Brain microvascular endothelial cell (primary cell): ENCODE results near the gene TFIP11.

Experiments
- DNase-seq: peaks from one replicate; pipeline ENCODE4 v3.0.0-alpha.2; 2020
- H3K27ac ChIP-seq: fragments of 250-450 bp; sonication (Bioruptor Pico); 2 replicates; pipeline ENCODE4 v1.5.1; 2020; ENCODE audit warnings: mild to moderate bottlenecking, moderate library complexity
- H3K27me3 ChIP-seq: fragments of 250-450 bp; sonication (Bioruptor Pico); replicated peaks from 2 replicates; pipeline ENCODE4 v1.5.1; 2020; ENCODE audit warnings: mild to moderate bottlenecking
- H3K36me3 ChIP-seq: fragments of 250-450 bp; sonication (Bioruptor Pico); replicated peaks from 2 replicates; pipeline ENCODE4 v1.5.1; 2020; ENCODE audit warnings: mild to moderate bottlenecking
- H3K4me3 ChIP-seq: 2 replicates; pipeline ENCODE4 v1.5.1; 2011; ENCODE audit warnings: low read depth, mild to moderate bottlenecking, control low read depth, low read length, moderate library complexity
- CTCF ChIP-seq: IDR thresholded peaks from 2 replicates; pipeline ENCODE4 v1.5.1; 2011; ENCODE audit warnings: low read depth, mild to moderate bottlenecking, moderate library complexity, low read length, control low read depth, inconsistent platforms; ENCODE audit errors: missing control alignments
- in situ Hi-C: cut with HindIII; loops from 2 replicates; pipeline ENCODE4 v1.10.0; 2017; ENCODE audit warnings: low sequenced_read_pairs, low pct_ligation_motif_present

TFIP11 gene

GRCh38 chr22:26486394-26486793, 25.9 kb downstream of the TFIP11 start:
- no peak for TF ChIP-seq CTCF
- no peaks in the 10 kb centered on the region for H3K27me3 ChIP-seq
- DNase-seq = no peak
- peaks cover 29% of the 10 kb centered on the region for H3K36me3 ChIP-seq
- in situ Hi-C loops = no loop called here
- H3K27ac ChIP-seq = no peak overlapping the region
- no peak overlapping the region for H3K4me3 ChIP-seq

DNA sequence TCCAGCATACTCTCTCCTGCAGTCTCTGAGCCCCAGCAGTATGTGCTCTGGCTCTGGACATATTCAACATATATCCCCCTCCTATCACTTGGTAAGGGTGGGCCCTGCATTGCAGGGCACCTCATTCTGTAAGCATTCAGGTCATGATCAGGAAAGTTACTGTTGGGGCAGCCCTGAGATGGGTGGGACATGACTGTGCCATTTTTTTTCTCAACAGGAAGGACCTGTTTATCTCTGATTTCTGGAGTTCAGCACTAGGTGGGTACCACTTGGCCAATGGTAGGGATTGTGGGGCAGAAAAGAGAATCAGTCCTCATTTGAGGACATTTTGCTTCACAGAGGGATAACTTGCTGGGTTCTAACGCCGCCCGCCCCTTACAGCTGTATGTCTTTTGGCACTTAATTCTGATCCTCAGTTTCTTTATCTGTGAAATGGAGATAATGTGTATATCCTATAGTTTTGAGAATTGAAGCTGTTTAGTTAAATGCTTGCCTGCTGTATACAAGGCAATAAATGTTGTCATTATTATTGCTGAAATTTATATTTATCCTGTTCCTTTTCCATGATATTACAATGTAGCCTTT, 26.4 kb downstream of the TFIP11 start:
- no peak for TF ChIP-seq CTCF
- peaks cover 24% of the 10 kb centered on the region for H3K36me3 ChIP-seq
- in situ Hi-C loops = no loop called here
- no peak overlapping the region for H3K27ac ChIP-seq
- DNase-seq = no peak
- no peaks in the 10 kb centered on the region for H3K27me3 ChIP-seq
- H3K4me3 ChIP-seq = no peak overlapping the region

DNA sequence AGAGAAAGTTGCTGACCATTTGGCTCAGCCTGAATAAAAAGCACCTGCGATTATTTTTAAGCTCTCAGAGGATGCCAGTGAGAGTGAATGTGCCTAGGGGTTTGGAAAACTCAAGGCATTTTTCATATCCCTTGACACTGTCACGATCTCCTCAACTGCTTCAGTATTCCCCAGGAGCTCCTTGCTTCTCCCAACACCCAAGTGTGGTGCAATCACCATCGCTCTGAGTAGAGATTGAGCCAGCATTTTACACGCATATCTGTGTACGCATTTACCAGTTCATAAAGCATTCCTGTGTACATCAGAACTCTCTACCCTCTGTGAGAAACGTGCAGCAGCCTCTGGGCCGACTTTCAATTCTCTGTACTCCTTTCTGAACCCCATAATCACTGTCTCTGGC, 27.3 kb downstream of the TFIP11 start:
- Histone ChIP-seq H3K36me3 (peaks cover 21% of the 10 kb centered on the region), H3K27ac (no peak overlapping the region), H3K27me3 (no peaks in the 10 kb centered on the region), H3K4me3 (no peak overlapping the region)
- in situ Hi-C loops = no loop called here
- no peak for DNase-seq
- no peak for TF ChIP-seq CTCF

DNA sequence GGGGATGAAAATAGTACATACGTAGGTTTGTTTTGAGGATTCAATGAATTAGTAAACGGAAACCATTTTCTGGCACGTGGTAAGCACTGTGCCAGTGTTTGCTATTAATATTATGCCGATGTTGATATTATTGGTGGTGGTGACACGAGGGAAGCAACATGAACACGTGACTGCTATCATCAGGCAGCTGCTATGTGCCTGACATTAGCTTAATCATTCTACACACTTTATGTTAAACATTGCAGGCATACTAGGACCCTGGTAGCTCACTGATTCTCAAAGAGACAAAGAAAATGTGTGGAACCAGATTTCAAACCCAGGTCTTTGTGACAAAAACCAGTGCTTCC, 27.9 kb downstream of the TFIP11 start:
- DNase-seq = no peak
- Histone ChIP-seq H3K36me3 (peaks cover 15% of the 10 kb centered on the region), H3K4me3 (peak overlapping the region; percentile 92), H3K27ac (peak overlapping the region; percentile 81), H3K27me3 (no peaks in the 10 kb centered on the region)
- no peak for TF ChIP-seq CTCF
- in situ Hi-C loops = no loop called here

DNA sequence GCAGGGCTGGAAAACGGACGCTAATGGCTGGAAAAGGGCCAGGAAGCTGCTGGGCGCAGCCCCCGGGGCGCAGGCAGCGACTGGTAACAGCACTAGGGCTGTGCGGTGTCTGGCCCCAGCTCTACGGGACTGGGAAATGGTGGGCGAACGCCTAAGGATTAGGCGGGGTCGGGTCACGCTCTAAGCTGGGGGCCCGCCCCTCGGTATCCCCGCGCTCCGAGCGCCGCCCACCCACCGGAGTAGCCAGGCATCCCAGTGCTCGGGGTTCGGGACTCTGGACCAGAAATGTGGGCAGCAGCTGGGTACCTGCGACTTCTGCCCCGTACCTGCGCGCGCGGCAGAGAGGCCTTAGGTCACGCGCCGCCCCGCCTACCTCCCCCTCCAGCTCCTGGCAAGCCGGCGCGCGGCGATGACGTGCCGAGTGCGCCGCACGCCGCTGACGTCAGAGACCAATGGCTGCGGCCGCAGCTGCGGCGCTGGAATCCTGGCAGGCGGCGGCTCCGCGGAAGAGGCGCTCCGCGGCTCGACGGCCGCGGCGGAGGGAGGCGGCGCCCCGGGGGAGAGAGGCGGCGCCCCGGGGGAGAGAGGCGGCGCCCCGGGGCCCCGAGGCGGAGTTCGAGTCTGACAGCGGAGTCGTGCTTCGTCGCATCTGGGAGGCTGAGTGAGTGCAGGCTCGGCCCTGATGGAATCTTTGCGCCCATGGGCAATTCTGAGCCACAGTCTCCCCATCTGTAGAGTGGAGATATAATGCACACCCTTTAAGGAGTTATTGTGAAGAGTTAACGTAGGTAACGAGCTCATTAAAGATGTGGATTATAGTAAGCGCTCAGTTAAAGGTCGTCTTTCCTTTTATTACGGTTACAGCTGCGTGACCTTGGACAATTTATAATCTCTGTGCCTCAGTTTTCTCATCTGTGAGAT, 28.6 kb downstream of the TFIP11 start, which contains the start of the genes HPS4 and SRRD:
HPS4 (minus strand) TSS at position 345 of the 921 bp plus-strand sequence. CDS start 2,021 bp downstream, outside the sequence.
SRRD (plus strand) TSS at position 439 of the 921 bp plus-strand sequence; CDS start at position 453, 14 bp downstream.
- in situ Hi-C loops = no loop called here
- Histone ChIP-seq H3K27me3 (no peaks in the 10 kb centered on the region), H3K36me3 (peaks cover 10% of the 10 kb centered on the region), H3K27ac (peak within 1 kb of the TSS; percentile 81), H3K4me3 (peak within 1 kb of the TSS; percentile 92)
- DNase-seq = peak; percentile 73
- no peak for TF ChIP-seq CTCF
